SKM-1 treated with dmso at 0.1 percent for 144 hours (cell line): ENCODE measurements around the gene DSG4.
"Not testable (repeated sequence)": the region's sequence is repeated elsewhere in the genome, so short reads cannot be mapped to it uniquely, and the experiment has no call there.

Experiments
- DNase-seq: peaks from one replicate; lab custom pipeline; 2025; ENCODE audit not compliant: unreplicated experiment; lab: John Stamatoyannopoulos, UW

DSG4 gene, protein sequence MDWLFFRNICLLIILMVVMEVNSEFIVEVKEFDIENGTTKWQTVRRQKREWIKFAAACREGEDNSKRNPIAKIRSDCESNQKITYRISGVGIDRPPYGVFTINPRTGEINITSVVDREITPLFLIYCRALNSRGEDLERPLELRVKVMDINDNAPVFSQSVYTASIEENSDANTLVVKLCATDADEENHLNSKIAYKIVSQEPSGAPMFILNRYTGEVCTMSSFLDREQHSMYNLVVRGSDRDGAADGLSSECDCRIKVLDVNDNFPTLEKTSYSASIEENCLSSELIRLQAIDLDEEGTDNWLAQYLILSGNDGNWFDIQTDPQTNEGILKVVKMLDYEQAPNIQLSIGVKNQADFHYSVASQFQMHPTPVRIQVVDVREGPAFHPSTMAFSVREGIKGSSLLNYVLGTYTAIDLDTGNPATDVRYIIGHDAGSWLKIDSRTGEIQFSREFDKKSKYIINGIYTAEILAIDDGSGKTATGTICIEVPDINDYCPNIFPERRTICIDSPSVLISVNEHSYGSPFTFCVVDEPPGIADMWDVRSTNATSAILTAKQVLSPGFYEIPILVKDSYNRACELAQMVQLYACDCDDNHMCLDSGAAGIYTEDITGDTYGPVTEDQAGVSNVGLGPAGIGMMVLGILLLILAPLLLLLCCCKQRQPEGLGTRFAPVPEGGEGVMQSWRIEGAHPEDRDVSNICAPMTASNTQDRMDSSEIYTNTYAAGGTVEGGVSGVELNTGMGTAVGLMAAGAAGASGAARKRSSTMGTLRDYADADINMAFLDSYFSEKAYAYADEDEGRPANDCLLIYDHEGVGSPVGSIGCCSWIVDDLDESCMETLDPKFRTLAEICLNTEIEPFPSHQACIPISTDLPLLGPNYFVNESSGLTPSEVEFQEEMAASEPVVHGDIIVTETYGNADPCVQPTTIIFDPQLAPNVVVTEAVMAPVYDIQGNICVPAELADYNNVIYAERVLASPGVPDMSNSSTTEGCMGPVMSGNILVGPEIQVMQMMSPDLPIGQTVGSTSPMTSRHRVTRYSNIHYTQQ

DNA sequence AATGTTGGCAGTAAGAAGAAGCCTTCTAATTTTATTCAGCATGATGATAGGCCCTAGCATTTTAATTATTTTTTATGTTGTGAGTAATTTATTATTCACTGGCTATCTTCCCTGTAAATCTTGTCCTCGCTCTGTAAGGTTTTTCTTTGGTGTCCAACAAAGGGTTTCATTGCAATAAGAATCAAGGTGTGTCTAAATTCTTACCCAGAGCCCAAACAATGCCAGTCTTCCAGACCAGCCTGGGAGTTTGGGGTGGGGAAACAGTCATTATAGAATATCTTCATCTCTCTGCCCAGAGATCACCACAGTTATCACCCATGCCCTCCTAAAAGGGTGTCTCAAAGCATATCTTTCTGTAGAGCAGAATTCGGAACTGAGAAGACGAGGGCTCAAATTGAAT, at the start of gene DSG4:
Gene DSG4 (plus strand): TSS at position 301 of the 400 bp plus-strand sequence. CDS start 135 bp downstream, outside the sequence.
- DNase-seq = no peak

DNA sequence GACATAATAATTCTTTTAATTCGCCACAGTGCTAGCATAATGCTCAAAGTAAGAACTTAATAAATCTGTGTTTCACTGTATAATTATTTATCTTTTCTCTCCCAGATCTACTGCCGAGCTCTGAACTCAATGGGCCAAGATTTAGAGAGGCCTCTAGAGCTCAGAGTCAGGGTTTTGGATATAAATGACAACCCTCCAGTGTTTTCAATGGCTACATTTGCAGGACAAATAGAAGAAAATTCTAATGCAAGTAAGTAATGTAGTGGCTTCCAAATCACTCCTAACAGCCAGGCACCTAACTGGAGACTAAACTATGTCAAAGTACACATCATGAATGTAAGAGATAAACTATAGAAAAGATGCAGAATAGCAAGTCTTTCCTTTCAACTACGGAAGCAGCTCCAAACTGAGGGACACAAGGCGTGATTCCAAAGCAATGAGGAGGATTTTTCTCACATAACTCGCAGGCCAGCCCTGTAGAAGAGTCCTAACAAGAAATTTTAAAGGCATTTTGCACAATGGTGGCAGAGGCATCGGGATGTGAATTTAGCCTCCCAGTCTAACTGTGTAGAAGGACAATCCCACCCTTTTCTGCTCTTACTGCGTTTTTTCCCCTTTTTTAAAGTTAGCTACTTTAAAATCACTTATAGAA, 46.7 kb upstream of the DSG4 start:
- DNase-seq = no peak

DNA sequence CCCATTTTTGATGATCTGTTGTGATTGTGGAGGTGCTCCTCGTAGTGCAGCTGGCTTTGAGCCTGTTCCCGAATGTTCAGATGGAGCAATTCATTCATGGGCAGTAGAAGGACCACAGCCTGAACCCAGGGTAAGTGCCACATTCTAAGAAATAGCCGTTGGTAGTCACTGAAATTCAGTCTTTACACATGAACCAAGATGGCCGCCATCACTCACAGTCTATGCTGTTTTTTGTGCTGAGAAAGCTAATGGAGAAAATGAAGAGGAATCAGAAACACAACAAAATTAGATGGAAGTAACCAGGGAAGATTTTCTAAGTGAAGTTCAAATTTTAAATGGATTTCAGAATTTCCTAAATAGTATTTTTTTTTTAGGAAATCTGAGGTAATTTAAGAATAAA, 33.1 kb upstream of the DSG4 start:
- DNase-seq = no peak

DNA sequence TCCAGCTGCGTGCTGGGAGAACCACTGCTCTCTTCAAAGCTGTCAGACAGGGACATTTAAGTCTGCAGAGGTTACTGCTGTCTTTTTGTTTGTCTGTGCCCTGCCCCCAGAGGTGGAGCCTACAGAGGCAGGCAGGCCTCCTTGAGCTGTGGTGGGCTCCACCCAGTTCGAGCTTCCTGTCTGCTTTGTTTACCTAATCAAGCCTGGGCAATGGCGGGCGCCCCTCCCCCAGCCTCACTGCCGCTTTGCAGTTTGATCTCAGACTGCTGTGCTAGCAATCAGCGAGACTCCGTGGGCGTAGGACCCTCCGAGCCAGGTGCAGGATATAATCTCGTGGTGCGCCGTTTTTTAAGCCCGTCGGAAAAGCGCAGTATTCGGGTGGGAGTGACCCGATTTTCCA, 23.2 kb upstream of the DSG4 start:
- DNase-seq = not testable (repeated sequence)

DNA sequence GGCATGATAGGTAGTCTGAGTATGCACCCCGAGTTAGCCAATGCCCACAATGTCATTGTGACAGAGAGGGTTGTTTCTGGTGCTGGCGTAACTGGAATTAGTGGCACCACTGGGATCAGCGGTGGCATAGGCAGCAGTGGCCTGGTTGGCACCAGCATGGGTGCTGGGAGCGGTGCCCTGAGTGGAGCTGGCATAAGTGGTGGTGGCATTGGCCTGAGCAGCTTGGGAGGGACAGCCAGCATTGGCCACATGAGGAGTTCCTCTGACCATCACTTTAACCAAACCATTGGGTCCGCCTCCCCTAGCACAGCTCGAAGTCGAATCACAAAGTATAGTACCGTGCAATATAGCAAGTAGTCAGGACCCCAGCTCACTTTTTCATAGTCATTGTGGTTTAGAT, 21.6 kb upstream of the DSG4 start:
- no peak for DNase-seq

DNA sequence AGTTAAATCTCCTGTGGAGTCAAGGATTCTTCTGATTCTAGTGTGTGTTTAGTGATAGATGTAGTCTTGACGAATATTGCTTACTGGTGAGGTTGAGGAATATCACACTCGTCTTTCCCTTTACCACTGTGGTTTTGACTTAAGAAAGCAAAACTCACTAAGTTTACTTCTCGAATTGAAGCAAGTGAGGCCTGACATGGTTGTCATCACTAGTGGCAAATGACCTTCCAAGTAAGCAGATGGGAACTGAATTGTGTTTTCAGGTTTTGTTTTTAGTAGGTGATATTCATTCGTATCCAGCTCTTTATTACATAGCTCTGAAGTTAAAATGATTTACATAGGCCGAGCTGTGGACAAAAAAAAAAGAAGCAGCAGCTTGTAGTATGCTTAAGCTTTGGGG, 20.6 kb upstream of the DSG4 start:
- DNase-seq = no peak

DNA sequence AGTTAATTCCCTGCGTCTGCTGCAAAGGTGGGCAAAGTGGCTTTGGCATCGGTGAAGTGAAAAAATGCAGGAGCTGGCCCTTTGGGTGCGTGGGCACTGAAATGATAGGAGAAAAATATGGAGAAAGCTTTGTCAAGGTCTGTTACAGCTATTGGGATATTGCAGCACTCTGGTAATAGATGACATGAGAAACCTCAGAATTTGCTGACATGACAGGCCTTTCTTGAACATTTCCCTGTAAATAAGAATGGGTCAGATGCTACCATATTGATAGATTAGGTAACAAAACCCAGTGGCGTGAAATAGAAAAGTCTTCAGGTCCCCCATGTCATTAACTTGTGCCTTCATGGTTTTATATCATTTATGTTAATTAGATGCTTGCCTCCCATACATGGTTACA, 12.4 kb upstream of the DSG4 start:
- no peak for DNase-seq

DNA sequence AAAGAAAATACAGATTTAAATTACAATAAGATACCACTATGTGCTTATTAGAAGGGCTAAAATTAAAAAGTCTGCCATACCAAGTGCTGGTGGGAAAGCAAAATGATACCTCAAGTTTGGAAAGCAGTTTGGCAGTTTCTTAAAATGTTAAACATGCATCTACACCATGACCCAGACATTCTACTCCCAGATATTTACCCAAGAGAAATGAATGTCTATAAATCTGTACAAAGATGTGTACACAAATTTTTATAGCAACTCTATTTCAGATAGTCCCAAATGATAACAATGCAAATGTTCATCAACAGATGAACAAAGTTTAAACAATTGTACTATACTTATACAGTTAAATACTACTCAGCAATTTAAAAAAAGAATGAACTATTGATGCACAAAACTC, 7.1 kb upstream of the DSG4 start:
- no peak for DNase-seq

DNA sequence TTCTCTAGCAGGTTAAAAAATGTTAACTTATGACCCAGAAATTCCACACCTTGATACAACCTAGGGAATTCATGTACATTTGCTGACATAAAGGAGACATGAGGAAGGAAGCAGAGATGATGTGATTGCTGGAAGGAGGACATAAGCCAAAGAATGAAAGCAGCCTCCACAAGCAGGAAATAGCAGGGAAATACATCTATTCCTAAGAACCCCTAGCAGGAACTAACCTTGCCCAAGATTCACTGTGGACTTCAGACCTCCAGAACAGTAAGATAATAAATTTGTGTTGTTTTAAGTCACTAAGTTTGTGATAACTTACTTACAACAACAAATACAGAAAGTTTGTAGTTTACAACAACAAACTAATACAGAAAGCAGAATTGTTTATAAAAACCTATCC, 4.6 kb upstream of the DSG4 start:
- DNase-seq = no peak

DNA sequence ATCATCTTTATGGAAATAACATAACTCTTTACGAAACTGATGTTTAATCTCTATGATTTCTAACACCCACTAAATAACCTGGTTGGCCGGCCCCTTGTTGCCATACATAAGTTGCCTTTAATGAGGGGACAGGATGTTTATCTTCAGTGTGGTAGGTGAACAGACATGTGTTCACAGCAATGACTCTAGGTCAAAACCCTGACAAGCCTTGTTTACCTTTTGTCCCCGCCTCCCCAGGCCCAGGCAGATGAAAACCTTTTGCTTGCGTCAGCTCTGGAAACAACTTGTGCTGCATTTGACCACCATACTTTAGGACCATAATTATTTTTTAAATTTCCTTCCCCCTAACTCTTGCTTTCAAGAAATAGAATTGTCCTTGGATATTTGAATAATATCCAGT, 2.9 kb upstream of the DSG4 start:
- no peak for DNase-seq

DNA sequence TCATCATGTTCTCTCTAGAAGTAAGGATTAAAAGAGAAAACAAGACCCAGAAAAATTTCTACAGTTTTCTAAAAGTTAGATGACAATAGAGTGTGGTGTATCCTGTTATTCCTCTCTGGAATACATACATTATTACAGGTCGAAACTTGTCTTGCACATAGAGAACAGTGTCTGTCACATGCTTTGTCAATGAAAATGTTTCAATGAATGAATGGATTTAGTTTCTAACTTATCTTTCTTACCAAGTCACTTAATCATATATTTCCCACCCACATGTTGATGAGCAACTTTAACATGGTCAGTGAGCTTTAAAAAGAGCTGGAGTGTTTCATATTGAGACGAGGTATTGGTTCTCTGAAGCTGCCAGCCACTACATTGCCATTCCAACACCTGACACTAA, 4.3 kb downstream of the DSG4 start:
- no peak for DNase-seq

DNA sequence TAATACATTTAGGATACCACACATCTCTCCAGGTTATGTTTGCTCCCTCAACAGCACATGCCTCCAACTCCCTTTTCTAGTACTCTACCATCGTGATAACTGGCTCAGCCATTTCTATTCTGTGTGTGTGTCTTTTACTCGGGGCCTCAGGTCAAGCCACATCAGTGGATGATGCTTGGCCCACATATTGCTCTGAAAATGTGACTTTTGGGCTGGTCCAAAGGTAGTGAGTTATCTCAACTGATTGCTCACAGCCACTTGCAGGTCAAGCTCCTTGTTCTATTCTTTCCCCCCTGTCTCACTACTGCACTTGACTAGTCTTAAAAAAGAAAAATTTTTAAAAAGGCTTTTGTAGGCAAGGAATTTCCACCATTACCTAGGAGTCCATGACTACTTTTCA, 5.5 kb downstream of the DSG4 start:
- no peak for DNase-seq

DNA sequence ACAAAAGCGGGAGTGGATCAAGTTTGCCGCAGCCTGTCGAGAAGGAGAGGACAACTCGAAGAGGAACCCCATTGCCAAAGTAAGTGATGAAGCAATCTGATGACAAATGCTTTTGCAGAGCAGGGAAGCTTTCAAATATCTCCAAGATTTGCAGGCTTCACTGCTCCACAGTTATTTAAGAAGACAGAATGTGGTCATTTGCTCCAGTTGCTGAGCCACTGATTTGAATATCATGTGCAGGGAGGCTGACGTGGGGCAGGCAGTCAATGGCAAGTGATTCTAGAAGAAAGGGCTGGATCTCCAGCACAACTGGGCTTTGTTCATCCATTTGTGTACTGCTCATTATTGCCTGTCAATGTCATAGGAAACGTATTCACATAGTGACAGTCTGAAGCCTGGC, 10.2 kb downstream of the DSG4 start:
- DNase-seq = peak; percentile 55

DNA sequence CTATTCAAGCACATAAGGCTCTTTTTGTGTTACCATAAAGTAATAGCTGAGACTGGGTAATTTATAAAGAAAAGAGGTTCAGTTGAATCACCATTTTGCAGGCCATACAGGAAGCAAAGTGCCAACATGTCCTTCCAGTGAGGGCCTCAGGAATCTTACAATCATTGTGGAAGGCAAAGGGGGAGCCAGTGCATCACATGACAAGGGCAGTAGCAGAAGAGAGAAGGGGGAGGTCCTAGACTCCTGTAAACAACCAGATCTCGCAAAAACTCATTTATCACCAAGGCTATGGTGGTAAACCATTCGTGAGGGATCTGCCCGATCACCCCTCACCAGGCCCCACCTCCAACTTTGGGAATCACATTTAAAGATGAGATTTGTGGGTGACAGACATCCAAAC, 16.7 kb downstream of the DSG4 start:
- no peak for DNase-seq

DNA sequence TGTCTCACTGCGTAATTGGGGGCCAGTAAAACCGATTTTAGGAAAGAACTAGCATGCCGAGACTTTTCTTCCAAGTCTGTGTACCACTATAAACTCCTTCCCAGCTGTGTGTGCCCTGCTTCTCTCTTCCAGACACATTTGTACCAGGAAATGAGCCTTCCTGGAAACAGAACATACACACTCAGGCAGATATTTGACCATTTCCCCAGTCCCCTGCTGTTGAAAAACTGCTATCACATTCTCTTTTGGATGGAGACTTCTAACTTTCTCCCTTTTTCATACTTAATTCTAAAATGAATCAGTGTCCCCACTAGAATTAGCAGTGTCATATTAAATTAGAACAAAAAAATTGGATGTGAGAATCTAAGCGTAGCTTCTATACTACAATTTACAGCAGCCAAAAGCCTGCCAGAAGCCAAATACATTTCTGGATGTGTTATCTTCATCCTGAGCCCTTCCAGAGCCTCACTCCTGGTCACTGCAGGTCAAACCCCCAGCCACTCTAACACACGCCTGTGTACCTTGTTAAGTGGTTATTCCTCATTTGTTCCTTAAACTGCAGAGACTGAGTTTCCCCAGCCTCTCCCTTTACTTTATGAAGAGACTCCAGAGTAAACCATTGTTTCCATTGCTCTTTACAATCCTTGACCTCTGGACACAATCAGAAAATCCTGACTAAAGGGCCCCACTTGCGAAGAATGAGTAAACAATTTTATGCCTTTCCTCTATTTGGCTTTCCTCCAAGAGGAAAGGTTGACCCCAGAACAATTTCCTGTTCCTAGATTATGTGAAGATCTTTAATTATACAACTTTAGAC, 20.4 kb downstream of the DSG4 start:
- DNase-seq = no peak

DNA sequence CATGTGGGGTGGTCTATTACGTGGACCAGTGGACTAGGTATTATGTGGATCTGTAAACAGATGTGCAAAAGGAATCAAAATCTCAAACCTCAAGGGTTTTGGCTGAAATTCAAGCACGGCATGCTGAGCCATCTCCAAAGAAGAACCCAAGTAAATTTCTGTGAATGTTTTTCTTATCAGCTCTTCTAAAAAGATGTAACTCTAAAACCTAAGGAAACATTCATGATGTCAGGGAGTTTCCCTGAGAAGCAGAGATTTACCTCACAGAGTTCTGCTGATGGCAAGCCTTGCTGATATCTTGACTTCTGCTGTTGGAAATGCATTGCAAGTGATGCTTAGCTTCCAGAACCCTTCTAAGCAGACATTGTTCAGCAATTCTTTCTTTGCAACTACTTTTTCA, 21.6 kb downstream of the DSG4 start:
- no peak for DNase-seq

DNA sequence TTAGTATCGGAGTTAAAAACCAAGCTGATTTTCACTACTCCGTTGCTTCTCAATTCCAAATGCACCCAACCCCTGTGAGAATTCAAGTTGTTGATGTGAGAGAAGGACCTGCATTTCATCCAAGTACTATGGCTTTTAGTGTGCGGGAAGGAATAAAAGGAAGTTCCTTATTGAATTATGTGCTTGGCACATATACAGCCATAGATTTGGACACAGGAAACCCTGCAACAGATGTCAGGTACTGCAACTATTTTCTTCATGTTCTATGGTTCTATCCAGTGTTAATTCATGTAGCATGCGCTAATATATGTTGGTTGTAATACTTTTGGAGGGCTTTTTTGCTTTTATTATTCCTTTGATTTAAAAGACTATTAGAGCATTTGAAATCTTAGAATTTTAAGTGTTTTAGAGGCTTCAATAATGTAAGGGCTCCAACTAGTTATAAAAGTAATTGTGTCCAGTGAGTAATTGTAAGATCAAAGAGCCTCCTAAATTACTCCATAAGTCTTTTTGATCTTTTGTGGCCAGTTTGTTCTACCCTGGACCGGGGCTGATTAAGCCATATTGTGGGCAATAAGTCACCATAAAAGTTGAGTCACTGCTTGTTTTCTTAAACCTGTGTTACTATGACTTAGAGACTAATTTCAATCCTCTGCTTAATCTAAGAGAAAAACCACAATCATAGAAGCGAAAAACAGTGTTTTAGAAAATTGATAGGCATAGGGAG, 22.9 kb downstream of the DSG4 start:
- DNase-seq = peak; percentile 37

DNA sequence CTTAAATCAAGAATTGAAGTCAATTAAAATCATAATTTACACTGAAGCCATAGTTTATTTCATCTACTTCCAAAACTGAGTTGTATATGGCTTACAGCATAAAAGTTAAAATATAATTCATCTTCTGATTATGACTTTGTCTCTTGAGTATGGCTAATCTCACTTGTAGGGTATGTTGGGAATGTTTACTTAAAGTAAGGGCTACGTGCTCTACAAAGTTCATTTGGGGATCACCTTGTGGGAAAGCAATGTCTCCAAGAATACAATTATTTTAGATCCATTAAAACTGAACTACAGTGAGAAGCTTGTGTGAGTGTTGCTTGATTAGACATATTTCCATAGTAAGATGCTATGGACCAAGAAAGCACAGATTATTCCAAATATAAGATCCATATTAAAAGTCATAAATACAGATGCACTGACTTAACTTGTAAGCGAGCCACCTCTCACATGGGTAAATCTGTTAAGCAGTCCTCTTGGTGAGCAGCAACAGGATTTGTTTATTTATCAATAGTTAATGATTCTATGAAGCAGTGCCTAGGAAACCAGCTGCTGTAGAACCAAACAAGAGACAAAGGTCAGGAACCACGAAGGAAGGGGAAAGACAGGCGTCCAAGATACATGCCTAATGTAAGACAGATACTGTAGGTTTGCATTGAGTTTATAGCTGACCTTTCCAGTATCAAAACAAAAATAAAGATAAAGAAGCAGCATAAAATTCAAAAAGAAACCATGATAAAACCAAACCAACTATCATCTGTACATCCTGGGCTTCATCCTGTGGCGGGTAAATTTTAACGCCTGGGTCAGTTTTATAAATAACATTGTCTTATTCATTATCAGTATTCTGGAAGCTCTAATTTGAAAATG, 24.8 kb downstream of the DSG4 start:
- no peak for DNase-seq

DNA sequence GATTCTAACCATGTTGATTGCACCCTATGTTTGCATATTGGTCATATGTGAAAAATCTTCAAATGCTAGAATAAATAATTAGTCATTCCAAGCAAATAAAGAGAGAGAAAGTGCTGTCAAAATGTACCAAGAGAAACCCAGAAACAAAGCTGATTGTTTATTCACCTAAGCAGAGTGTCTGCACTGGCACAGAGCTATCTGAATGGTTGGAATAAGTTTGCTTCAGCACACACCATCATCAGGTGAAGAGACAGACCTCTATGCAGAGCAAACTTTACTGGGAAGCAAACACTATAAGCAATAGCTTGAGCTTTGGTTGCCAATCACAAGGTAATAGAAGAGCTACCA, 25.4 kb downstream of the DSG4 start:
- DNase-seq = no peak
